ENCODE measurements around the gene EPHB4.
A peak's percentile ranks its signal among the peaks of the same experiment; 100 is the strongest.
"Not testable (repeated sequence)": the region's sequence is repeated elsewhere in the genome, so short reads cannot be mapped to it uniquely, and the experiment has no call there.

Gene EPHB4

DNA sequence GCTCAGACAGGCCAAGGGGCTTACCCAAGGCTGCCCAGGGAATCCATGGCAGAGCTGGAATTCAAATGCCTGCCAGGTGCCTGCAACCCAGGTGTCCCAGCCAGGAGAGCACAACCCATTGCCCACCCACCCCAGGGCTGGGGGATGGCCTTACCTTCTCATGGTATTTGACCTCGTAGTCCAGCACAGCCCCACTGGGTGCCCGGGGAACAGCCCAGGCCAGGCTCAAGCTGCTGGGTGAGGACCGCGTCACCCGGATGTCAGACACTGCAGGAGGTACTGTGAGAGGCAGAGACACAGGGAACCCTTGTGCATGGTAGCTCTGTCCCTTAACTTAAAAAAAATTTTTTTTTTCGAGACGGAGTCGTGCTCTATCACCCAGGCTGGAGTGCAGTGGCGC is 9.0 kb downstream of the EPHB4 start:
- DNase-seq, result no peak

DNA sequence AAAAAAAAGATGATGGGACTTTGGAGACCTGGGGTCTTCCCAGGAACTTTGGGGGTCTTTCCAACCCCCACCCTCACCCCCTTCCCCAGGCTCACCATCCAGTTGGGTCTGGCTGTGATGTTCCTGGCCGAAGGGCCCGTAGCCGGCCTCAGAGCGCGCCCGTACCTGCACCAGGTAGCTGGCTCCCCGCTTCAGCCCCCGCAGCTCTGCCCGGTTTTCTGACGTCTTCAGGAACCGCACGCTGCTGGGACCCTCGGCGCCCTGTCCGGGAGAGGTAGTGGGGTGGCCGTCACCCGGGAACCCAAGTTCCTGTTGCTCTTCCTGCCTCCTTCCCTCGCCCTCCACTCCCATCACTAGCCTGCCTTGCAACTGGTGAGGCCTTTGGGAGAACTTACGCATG is 10.2 kb downstream of the EPHB4 start:
- no peak for DNase-seq

DNA sequence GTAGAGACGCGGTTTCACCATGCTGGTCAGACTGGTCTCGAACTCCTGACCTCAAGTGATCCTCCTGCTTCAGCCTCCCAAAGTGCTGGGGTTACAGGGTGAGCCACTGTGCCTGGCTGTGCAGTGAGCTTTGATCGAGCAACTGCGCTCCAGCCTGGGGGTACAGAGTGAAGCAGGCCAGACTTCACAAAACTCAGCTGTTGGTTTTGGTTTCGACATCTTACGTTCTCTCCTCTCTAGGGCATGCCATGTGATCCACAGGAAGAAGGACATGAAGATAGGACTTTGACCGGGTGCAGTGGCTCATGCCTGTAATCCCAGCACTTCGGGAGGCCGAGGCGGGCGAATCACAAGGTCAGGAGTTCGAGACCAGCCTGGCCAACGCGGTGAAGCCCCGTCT is 10.8 kb downstream of the EPHB4 start:
- not testable (repeated sequence) for DNase-seq

DNA sequence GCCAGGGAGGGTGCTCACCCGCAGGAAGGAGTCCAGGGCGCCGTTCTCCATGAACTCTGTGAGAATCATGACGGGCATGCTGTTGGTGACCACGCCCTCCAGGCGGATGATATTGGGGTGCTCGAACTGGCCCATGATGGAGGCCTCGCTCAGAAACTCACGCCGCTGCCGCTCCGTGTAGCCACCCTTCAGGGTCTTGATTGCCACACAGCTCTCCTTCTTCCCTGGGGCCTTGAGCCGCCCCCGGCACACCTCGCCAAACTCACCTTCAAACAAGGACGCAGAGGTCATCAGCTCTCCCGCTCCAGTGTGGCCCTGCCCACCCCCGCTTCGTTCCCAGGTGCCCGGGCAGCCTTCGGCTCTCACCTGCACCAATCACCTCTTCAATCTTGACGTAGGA is 14.6 kb downstream of the EPHB4 start:
- no peak for DNase-seq

DNA sequence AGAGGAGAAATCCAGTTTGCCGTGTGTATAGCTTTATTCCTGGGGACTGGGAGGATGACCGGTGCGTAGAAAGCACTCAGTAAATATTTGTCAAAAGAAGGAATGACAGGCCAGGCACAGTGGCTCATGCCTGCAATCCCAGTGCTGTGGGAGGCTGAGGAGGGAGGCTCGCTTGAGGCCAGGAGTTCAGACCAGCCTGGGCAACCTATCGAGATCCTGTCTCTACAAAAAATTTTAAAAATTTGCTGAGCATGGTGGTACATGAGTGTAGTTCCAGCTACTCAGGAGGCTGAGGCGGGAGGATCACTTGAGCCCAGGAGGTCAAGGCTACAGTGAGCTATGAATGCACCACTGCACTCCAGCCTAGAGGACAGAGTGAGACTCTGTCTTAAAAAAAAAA is 15.8 kb downstream of the EPHB4 start:
- DNase-seq, result no peak

DNA sequence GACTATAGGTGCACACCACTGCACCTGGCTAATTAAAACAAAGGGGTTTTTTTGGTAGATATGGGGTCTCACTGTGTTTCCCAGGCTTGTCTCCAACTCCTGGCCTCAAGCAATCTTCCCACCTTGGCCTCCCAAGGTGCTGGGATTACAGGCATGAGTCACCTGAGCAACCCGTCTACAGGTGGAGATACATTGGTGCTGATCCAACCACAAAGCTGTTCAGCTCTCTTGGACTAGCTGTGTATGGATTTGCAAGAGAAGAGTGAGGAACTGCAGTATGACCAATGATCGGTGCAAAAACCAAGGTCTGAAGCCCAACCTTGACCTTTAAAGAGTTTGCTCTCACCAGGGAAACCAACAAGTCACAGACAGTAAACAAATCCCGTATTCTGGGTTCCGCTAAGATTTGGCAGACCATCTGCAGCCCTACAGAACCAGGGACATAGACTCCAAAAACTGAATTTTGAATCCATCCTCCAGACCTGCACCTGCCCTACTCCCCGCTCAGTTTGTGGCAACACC is 18.9 kb downstream of the EPHB4 start:
- no peak for DNase-seq

DNA sequence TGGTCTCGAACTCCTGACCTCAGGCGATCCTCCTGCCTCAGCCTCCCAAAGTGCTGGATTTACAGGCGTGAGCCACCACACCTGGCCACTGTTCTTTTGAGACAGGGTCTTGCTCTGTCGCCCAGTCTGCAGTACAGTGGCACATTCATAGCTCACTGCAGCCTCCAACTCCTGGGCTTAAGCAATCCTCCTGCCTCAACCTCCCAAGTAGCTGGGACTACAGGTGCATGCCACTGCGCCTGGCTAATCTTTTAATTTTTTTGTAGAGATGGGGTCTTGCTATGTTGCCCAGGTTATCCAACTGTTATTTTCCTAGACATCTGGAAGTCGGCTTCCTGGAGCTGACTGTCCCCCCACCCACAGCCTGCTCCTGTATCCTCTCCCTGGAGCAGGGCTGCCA is 20.4 kb downstream of the EPHB4 start:
- DNase-seq, result not testable (repeated sequence)

DNA sequence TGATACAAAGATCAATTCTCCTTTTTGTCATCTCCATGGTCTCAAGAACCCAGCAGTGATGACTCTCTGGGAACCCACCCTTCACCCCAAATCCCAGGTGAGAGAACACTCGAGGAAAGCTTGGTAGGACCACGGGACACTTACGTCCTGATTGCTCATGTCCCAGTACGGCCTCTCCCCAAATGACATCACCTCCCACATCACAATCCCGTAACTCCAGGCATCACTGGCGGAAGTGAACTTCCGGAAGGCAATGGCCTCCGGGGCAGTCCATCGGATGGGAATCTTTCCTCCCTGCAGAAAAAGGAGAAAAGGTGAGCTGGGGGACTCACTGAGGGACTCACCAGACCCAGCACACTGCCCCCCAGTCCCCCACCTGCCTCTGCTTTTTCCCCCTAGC is 21.0 kb downstream of the EPHB4 start:
- no peak for DNase-seq

DNA sequence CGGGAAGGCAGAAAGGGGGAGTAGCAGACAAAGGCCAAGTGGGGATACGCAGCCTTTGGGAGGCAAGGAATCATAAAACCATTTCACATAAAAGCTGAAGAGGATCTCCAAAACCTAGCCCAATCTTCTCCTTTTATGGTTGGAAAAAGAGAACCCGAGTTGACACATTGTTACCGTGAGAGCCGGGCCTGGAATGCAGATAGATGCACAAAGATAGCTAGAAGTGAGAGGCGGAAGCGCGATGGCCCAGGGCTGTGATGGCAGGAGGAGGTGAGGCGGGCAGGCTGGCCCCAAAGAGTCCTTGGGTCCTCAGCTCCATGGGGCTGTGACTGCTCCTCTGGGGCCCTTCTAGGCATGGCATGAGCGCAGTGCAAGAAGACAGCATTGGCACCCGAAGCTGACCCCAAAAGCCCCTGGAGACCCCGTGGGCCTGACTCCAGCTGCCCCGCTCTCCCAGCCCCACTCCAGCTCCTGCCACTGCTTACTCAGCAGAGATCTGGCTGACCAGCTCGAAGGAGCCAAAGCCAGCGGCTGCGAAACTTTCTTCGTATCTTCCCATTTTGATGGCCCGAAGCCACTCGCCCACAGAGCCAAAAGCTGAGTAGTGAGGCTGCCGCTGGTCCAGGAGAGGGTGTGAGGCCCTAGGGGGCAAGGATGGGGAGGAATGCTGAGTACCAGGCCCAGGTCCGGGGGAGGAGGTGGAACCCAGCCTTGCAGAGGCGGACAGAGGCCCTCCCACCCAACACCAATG is 22.5 kb downstream of the EPHB4 start:
- no peak for DNase-seq

DNA sequence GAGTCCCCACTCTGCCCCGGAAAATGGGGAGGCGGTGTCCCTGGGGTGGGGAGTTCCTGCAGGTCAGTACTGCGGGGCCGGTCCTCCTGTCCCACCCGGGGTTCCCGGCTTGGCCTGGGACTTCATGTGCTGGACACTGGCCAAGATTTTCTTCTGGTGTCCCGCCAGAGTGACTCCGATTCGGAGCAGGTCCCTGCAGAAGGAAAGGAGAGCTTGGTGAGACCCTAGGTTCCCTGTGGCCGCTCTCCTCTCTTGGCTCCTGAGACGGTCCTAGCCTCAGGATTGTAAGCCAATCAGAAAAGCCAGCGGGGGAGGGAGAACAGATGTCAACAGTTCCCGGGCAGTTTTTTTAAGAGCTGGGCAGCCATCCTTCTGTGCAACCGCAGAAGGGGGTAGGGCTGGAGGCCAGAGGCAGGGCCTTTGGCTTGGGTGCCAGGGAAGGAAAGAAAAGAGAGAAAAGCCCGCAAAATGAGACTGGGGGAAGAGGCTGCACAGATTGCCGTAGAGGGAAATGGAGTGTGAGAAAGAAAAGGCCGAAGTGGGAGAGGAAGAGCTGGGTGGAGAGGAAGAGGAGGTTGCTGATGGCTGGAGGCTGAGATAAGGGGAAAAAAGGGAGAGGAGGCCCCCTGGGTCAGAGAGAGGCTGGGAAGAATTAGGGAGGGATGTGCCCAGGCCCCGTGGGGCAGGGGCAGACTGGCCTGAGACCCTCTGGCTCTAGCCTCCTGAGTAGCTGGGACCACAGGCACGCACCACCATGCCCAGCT is 23.7 kb downstream of the EPHB4 start:
- DNase-seq, result peak; percentile 75

DNA sequence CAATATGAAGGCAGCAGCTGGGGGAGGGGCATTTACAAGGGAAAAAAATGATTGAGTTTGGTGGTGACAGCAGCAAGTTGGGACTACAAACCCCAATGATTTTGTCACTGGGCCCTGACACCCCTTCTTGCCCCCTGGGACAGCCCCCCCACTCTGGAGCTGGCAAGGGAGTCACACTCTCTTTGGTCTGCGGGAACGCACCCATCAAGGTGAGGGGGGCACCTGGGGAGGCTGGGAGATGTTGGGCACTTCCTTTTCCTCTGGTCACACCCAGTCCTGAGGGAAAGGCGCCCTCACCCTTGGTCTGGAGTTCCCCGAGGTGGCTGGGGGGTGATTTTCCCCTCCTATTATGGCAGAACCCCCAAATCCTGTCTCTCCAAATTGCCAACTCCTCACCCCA is 24.4 kb downstream of the EPHB4 start:
- DNase-seq, result no peak

DNA sequence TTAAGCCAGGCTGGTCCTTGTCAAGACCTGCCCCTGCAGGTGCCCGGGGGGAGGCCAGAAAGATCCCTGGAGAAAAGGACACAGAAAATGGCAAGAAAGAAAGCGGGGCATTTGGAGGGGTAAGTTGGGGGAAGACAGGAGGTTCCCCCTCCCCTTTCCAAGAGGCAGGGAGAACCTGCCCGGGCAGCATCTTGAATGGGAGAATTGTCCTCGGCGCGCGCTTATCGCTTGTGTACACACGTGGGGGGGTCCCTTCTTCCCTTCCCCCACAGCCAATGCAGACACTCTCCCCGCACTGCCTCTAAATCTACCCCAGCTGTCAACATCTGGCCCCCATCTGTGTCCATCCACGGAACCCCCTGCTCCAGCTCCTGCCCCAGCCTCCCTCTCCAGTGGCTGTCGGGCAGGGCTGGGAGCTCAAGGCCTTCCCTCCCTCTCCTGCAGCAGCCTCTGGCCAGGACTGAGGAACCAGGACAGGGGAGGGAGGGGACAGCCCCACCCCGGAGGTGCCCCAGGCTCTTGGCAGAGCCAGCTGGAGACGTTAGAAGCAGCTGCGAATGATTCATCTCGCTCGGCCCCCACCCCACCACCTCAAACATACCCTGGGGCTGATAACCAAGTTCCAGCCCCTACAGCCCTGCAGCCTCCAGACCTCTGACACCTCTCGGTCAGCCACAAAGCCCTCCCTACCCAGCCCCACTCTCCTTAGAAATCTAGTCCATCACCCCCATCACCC is 25.3 kb downstream of the EPHB4 start:
- DNase-seq, result no peak

DNA sequence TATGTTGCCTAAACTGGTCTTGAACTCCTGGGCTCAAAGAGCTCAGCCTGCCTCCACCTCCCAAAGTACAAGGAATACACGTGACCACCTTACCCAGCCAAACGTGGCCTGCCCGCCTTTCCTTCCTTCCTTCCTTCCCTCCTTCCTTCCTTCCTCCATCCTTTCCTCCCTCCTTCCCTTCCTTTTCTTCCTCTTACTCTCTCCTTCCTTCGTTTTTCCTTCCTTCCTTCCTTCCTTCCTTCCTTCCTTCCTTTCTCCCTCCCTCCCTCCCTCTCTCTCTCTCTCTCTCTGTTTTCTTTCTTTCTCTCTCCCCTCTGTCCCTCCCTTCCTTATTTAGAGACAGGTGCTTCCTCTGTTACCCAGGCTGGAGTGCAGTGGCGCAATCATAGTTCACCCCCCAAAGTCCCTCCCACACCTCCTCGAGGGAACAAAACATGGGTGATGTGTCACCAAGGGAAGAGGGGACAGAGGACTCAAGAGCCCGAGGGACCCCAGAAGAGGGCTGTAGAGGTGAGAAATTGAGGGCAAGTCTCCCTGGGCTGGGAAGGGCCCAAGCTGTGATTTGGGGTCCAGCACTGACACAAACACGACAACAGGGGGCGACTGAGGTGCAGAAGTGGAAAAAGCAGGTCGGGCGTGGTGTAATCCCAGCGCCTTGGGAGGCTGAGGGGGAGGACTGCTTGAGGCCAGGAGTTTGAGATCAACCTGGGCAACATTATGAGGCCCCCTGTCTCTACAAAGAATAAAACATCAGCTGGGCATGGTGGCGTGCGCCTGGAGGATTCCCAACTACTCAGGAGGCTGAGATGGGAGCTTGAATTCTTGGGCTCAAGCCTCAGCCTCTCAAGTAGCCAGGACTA is 28.1 kb downstream of the EPHB4 start:
- peak; percentile 2 for DNase-seq

DNA sequence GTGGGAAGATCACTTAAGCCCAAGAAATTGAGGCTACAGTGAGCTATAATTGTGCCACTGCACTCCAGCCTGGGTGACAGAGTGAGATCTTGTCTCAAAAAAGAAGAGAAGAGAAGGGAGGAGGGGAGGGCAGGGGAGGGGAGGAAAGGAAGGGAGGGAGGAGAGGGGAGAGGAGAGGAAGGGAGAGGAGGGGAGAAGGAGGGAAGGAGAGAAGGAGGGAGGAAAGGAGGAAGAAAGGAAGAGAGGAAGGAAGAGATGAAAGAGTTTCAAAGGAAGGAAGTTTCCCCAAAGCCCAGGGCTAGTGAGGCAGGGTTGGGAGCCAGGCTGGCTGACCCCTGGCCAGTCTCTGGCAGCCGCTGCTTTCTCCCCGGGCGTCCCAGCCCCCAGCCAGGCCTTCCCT is 32.6 kb downstream of the EPHB4 start:
- no peak for DNase-seq

DNA sequence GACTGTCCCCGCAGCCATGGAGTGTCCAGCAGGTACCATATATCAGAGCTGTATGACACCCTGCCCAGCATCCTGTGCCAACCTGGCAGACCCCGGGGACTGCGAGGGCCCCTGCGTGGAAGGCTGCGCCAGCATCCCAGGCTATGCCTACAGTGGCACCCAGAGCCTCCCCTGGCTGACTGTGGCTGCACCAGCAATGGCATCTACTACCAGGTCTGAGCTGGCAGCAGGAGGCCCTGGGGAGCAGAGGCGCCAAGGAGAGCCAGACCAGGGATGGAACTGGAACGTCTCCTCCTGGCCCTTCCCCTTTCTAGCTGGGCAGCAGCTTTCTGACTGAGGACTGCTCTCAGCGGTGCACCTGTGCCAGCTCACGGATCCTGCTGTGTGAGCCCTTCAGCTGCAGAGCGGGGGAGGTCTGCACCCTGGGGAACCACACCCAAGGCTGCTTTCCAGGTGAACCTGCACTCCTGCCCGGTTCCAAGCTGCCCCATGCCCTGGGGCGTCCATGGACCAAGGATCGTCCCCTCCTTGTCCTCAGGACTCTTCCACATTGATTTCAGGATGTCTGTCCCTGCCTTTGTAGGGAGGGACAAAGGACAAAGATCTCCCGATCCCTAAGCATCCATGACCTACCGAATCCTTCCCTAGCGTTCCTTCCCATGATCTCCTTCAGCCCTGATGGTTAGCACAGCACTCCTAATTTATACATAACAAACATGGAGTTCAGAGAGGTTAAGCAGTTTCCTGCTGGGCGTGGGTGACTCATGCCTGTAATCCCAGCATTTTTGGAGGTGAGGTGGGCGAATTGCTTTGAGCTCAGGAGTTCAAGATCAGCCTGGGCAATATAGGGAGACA is 33.3 kb downstream of the EPHB4 start:
- DNase-seq, result no peak

DNA sequence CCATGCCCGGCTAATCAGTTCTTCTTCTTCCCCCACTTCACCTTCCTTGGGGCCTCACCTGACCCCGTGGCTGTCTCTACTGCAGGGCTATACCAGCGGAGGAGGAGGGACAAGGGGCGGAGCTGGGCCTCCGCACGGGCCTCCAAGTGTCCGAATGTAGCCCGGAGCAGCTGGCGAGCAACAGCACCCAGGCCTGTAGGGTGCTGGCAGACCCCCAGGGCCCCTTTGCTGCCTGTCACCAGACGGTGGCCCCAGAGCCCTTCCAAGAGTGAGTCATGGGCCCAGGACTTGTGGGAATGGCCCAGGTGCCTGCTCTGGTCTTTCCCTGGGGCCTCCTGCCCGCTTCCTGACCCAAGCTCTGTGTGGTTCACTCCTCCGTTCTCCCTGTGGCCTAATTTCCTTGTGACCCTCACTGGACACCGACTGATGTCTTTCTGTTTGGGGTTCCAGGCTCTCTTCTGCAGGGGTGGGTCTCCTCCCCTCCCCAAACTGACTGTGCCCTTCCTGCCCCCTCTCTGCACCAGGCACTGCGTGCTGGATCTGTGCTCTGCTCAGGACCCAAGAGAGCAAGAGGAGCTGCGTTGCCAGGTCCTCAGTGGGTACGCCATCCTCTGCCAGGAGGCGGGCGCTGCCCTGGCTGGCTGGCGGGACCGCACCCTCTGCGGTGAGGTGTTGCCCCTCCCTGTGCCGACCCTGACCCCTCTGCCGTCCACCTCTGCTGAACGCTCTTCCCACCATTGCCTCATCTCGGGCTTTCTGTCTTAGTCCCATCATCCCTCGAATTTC is 35.2 kb downstream of the EPHB4 start:
- DNase-seq, result no peak

DNA sequence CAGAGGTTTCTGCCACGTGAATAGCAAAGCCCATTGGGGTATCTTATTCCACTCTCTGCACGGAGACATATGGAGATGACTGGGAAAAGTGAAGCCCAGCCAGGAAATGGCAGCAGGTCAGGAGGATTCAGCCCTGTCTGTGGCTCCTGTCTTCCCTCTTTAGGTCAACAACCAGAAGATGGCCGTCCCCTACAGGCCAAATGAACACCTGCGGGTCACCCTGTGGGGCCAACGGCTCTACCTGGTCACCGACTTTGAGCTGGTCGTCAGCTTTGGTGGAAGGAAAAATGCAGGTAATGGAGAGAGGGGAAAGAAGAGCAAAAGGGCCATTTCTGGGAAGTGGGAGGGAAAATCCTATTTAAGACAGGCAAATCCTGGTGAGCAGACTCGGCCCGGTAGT is 38.3 kb downstream of the EPHB4 start:
- DNase-seq, result no peak

DNA sequence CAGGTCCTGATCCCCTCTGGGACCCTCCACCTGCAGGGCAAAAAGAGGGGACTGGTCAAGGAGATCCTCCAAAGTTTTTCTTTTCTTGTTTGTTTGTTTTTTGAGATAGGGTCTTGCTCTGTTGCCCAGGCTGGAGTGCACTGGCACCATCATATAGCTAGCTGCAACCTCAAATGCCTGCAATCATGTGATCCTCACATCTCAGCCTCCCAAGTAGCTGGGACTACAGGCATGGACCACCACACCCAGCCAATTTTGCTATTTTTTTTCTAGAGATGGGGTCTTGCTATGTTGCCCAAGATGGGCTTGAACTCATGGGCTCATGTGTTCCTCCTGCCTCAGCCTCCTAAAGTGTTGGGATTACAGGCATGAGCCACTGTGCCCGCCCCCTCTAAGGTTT is 41.0 kb downstream of the EPHB4 start:
- DNase-seq, result no peak

DNA sequence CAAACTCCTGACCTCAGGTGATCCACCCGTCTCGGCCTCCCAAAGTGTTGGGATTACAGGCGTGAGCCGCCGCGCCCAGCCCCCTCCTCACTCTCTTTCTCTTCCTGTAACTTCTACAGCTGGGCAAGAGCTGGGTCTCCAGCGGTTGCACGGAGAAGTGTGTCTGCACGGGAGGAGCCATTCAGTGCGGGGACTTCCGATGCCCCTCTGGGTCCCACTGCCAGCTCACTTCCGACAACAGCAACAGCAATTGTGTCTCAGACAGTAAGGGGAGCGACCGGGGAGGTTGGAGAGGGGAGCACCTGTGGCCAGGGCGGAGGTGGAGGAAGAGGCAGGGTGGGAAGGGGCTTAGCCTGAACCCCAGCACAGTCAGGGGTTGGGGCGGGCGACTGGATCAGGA is 41.4 kb downstream of the EPHB4 start:
- DNase-seq, result no peak

DNA sequence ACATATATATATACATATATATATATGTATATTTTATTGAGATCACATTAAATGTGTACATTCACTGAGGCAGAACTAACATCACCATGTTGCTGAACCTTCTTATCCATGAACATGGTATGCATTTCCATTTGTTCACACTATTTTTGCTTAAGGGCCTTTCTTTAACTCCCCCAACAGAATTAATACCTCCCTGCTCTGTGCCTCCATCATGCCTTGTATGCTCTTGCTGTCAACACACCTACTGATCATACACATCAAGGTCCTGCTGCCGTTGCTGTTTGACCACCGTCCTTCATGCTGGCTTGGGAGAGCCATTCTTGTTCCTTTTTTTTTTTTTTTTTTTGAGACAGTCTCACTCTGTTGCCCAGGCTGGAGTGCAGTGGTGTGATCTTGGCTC is 43.5 kb downstream of the EPHB4 start:
- DNase-seq, result no peak

DNA sequence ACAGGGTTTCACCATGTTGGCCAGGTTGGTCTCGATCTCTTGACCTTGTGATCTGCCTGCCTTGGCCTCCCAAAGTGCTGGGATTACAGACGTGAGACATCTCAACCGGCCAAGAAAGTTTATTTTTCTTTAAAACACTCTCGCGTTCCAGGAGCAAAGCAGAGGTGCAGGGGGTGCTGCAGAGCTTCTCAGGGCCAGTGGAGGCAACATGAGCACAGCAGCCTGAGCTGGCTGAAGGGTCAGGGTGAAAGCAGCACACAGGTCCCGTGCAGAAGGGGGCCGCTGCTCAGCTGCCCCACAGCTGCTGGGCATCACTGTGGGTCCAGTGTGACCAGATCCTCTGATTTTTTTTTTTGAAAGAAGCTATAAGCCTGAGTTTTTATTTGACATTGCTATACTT is 46.1 kb downstream of the EPHB4 start:
- no peak for DNase-seq
